GM12878 (cell line): ENCODE data around the gene IKZF5. TPM values are rescaled to one million over a fixed set of nuclear protein-coding genes. Genes with fewer than 3 reads are reported as not detected.

Source experiments
- ATAC-seq: fragments of 200-7000 bp; cut with Tn5 transposase; 3 replicates; pipeline ENCODE4 v1.9.1; 2020; ENCODE audit warnings: mild to moderate bottlenecking, moderate library complexity
- BruUV-seq: library from RNA; stranded (reverse); fragments of 400-500 nt; replicated peaks from 2 replicates; lab custom pipeline; 2021; lab: Mats Ljungman, UMichigan
- CTCF ChIA-PET: fragments of 300-600 bp; sonication (Branson Sonifier 250); formaldehyde crosslinking; extraction: SDS; loops from one replicate; lab custom pipeline; 2021; ENCODE audit warnings: inconsistent platforms; lab: Yijun Ruan, JAX
- POLR2A ChIA-PET: fragments of 350-600 bp; formaldehyde crosslinking; extraction: SDS; loops from one replicate; lab custom pipeline; 2021; ENCODE audit warnings: inconsistent platforms; lab: Charles Lee
- RAD21 ChIA-PET: fragments of 300-600 bp; sonication (Branson Sonifier 250); formaldehyde crosslinking; loops from one replicate; lab custom pipeline; 2023; ENCODE audit warnings: antibody characterized with exemption; ENCODE audit not compliant: unreplicated experiment; lab: Charles Lee
- SMC1A ChIA-PET: fragments of 300-600 bp; sonication (Branson Sonifier 250); formaldehyde crosslinking; loops from one replicate; lab custom pipeline; 2023; ENCODE audit not compliant: unreplicated experiment, uncharacterized antibody; lab: Charles Lee
- DNase-seq: peaks from one replicate; pipeline ENCODE4 v3.0.0-alpha.2; 2011; ENCODE audit warnings: low read depth, low spot score
- FAIRE-seq: peaks from 3 replicates; lab custom pipeline; 2011; peaks lifted over from hg19 to GRCh38; lab: Jason Lieb, UNC
- H2AFZ ChIP-seq: 2 replicates; pipeline ENCODE4 v1.6.0; 2011; ENCODE audit warnings: low read depth, low read length, control low read depth; ENCODE audit not compliant: control insufficient read depth
- H3K27ac ChIP-seq: 2 replicates; pipeline ENCODE4 v1.5.1; 2011; ENCODE audit warnings: control low read depth; ENCODE audit not compliant: control insufficient read depth, insufficient read depth
- H3K27me3 ChIP-seq, 2 experiments: replicated peaks in 1 of 2; 2 replicates each; pipeline versions ENCODE4 v1.6.0 to v1.6.1; 2011; ENCODE audit warnings: low read length in 1 of 2; ENCODE audit not compliant: control insufficient read depth in 2 of 2, insufficient read depth in 2 of 2
- H3K36me3 ChIP-seq, 2 experiments: 2 replicates each; pipeline ENCODE4 v1.5.1; 2011; ENCODE audit warnings: low read length in 1 of 2; ENCODE audit not compliant: control insufficient read depth in 2 of 2, insufficient read depth in 2 of 2
- H3K4me1 ChIP-seq: 2 replicates; pipeline ENCODE4 v1.6.1; 2011; ENCODE audit warnings: mild to moderate bottlenecking, low read length, moderate library complexity, mixed read lengths; ENCODE audit not compliant: control insufficient read depth, insufficient read depth
- H3K4me2 ChIP-seq: 2 replicates; pipeline ENCODE4 v1.6.0; 2011; ENCODE audit warnings: control low read depth; ENCODE audit not compliant: control insufficient read depth, insufficient read depth
- H3K4me3 ChIP-seq: fragments of 200-600 bp; sonication (generic); 2 replicates; pipeline ENCODE4 v1.5.1; 2016
- H3K79me2 ChIP-seq: 2 replicates; pipeline ENCODE4 v1.6.0; 2011; ENCODE audit warnings: low read length; ENCODE audit not compliant: control insufficient read depth, insufficient read depth
- H3K9ac ChIP-seq: 2 replicates; pipeline ENCODE4 v1.8.0; 2011; ENCODE audit warnings: low read length, control low read depth, mixed read lengths; ENCODE audit not compliant: control insufficient read depth, insufficient read depth
- H3K9me3 ChIP-seq: replicated peaks from 3 replicates; pipeline ENCODE4 v1.5.1; 2011; ENCODE audit warnings: mild to moderate bottlenecking, low read length; ENCODE audit not compliant: control insufficient read depth, insufficient read depth
- H4K20me1 ChIP-seq: 2 replicates; pipeline ENCODE4 v1.6.0; 2011; ENCODE audit not compliant: control insufficient read depth, insufficient read depth
- ATF2 ChIP-seq: IDR thresholded peaks from 2 replicates; pipeline ENCODE4 v1.6.1; 2012; ENCODE audit warnings: low read length, inconsistent platforms
- BHLHE40 ChIP-seq, 2 experiments: fragments of 450-650 bp in 1 of 2; IDR thresholded peaks; 2 replicates each; pipeline ENCODE4 v1.6.1; 2011 to 2017; ENCODE audit warnings: low read depth in 2 of 2, borderline replicate concordance in 1 of 2, improper control_type of control experiment in 1 of 2, low read length in 1 of 2, mild to moderate bottlenecking in 1 of 2
- CREM ChIP-seq: IDR thresholded peaks from 2 replicates; pipeline ENCODE4 v1.6.1; 2014; ENCODE audit warnings: antibody characterized with exemption, low read depth
- KDM1A ChIP-seq: fragments of 200-600 bp; sonication (generic); IDR thresholded peaks from 2 replicates; pipeline ENCODE4 v1.6.1; 2016; ENCODE audit warnings: borderline replicate concordance
- PKNOX1 ChIP-seq: fragments of 450-650 bp; IDR thresholded peaks from 2 replicates; pipeline ENCODE4 v1.6.1; 2016; ENCODE audit warnings: mild to moderate bottlenecking
- POLR2A ChIP-seq: IDR thresholded peaks from 2 replicates; pipeline ENCODE4 v1.6.1; 2011; ENCODE audit warnings: low read depth, mild to moderate bottlenecking, low read length
- RB1 ChIP-seq: fragments of 450-650 bp; formaldehyde crosslinking; IDR thresholded peaks from 2 replicates; pipeline ENCODE4 v1.6.1; 2017; ENCODE audit warnings: mild to moderate bottlenecking, borderline replicate concordance
- ZNF217 ChIP-seq: fragments of 450-650 bp; IDR thresholded peaks from 2 replicates; pipeline ENCODE4 v1.6.1; 2017; ENCODE audit warnings: antibody characterized with exemption, mild to moderate bottlenecking
- ZNF24 ChIP-seq: fragments of 450-650 bp; IDR thresholded peaks from 2 replicates; pipeline ENCODE4 v1.6.1; 2017; ENCODE audit warnings: antibody characterized with exemption, mild to moderate bottlenecking
- WGBS: methylation state at CpG from one replicate; pipeline ENCODE4 v1.1.6; 2016; ENCODE audit warnings: low lambda C conversion rate; ENCODE audit not compliant: insufficient replicate concordance, insufficient coverage; ENCODE audit errors: missing lambda C conversion rate; 5-methylcytosine and 5-hydroxymethylcytosine counted together
- in situ Hi-C: fragments of 300-500 bp; cut with MboI; formaldehyde crosslinking; loops from 9 replicates; pipeline ENCODE4 v1.14.3; 2018; ENCODE audit warnings: mixed read lengths
- intact Hi-C: fragments of 100-400 bp; cut with micrococcal nuclease; formaldehyde crosslinking; loops from one replicate; pipeline ENCODE4 v1.14.2; 2022; ENCODE audit not compliant: unreplicated experiment
- polyA plus RNA-seq, 11 experiments: library from polyadenylated mRNA; depleted of rRNA in 4 of 11; unstranded in 6 of 11; stranded (reverse) in 5 of 11; fragments of >200 nt; fragmentation: Nextera tagmentation in 4 of 11; fragmentation: Illumina TruSeq in 1 of 11; extraction: Ambion mirVana in 4 of 11; extraction: Trizol in 1 of 11; gene quantifications; 1 replicate in 1 of 11; 2 replicates in 10 of 11; pipeline versions ENCODE4 v1.2.1 to v1.2.3, GENCODE V29; 2011 to 2016; ENCODE audit warnings: inconsistent platforms in 2 of 11, missing spikeins in 2 of 11, low read depth in 1 of 11
- total RNA-seq, 4 experiments: library from RNA; depleted of rRNA in 3 of 4; stranded (reverse); fragments of >200 nt in 3 of 4; fragmentation: Illumina TruSeq in 1 of 4; extraction: Trizol in 1 of 4; gene quantifications; 2 replicates each; pipeline versions ENCODE4 v1.2.1 to v1.2.3, GENCODE V29; 2013 to 2021
- TF ChIP-seq, protein P1 (sequence below): fragments of 450-650 bp; IDR thresholded peaks from 2 replicates; pipeline ENCODE4 v1.6.1; 2017; ENCODE audit warnings: low read depth, mild to moderate bottlenecking, moderate library complexity

Gene IKZF5
- total and polyA plus RNA-seq, 10 of the 15 experiments (the other 5 are each of a cell fraction or from before 2014, with no cell fraction given): 5.3 to 23.2 (median 11.8) TPM

DNA sequence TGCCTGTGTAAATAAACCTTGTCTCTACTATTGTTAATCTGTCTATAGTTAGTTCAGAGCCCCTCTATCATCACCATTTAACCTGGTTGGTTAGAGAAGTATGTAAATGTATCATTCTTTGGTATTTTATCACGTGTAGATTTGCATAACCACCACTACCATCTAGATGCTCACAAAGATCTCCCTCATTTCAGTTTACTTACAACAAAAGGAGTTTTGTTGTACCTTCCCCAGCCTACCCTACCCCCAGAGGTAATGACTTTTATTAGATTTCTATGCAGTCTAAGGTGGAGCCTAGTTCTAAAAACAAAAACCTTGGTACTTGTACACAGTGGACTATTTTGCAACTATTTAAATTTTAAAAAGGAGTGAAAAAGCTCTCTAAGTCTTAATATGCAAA, 17.7 kb upstream of the IKZF5 start:
- H3K4me3 ChIP-seq: no peak overlapping the region
- BruUV-seq: no TSS peak
- 4% methylated on average over 1 of the region's 1 CpG for WGBS
- H3K36me3 ChIP-seq: no peaks in the 10 kb centered on the region
- ChIA-PET SMC1A (interaction anchor here (0.6 kb wide), 1 partner anchor 351 kb away, joined by 3 read pairs; no protein-coding TSS in a partner anchor), CTCF (interaction anchor here (1.6 kb wide), 1 partner anchor 16 kb away, joined by 4 read pairs; no protein-coding TSS in a partner anchor), RAD21 (no interaction called here), POLR2A (no interaction called here)
- FAIRE-seq: no peak
- H3K9me3 ChIP-seq: no peaks in the 10 kb centered on the region
- no peak overlapping the region for H3K27ac ChIP-seq
- H3K27me3 ChIP-seq: no peaks in the 10 kb centered on the region
- in situ Hi-C loops: no loop called here
- no peaks in the 10 kb centered on the region for H4K20me1 ChIP-seq
- H3K4me2 ChIP-seq: no peak overlapping the region
- no peaks in the 10 kb centered on the region for H3K4me1 ChIP-seq
- DNase-seq: no peak
- no peaks in the 10 kb centered on the region for H3K79me2 ChIP-seq
- no peak overlapping the region for H2AFZ ChIP-seq
- no peak for ATAC-seq
- TF ChIP-seq BHLHE40 (IDR thresholded peaks at IDR 0.05; ENCODE audit: borderline replicate concordance in 1 of 2, low read depth in 2 of 2, low read length in 1 of 2) (peak in 1 of 2 experiments; percentile 40; a peak in 1 of 4 replicates), ZNF24 (no peak)
- TF ChIP-seq, all 136 proteins: peak for 1
- intact Hi-C loops: no loop called here
- H3K9ac ChIP-seq: no peak overlapping the region

DNA sequence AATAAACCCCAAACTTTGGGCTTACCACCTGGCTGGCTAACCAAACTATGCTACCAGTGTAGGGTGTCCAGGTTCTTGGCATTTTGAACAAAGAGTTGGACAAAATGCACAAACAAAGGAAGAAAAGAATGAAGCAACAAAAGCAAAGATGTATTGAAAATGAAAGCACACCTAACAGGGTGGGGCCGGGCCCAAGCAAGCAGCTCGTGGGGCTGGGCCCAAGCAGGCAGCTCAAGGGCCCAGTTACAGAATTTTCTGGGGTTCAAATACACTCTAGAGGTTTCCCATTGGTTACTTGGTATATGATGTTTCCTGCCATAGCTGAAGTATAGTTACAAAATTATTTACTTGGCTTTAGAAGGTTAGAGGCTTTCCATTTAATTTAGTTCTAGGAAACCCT, 15.9 kb upstream of the IKZF5 start:
- no peak for FAIRE-seq
- ATAC-seq: no peak
- TF ChIP-seq CREM: no peak
- no peak for TF ChIP-seq ATF2
- TF ChIP-seq POLR2A: no peak
- no peak for TF ChIP-seq PKNOX1
- no peak for TF ChIP-seq RB1
- TF ChIP-seq ZNF217: no peak
- TF ChIP-seq, protein P1, sequence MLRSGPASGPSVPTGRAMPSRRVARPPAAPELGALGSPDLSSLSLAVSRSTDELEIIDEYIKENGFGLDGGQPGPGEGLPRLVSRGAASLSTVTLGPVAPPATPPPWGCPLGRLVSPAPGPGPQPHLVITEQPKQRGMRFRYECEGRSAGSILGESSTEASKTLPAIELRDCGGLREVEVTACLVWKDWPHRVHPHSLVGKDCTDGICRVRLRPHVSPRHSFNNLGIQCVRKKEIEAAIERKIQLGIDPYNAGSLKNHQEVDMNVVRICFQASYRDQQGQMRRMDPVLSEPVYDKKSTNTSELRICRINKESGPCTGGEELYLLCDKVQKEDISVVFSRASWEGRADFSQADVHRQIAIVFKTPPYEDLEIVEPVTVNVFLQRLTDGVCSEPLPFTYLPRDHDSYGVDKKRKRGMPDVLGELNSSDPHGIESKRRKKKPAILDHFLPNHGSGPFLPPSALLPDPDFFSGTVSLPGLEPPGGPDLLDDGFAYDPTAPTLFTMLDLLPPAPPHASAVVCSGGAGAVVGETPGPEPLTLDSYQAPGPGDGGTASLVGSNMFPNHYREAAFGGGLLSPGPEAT: no peak
- no peak for TF ChIP-seq KDM1A
- TF ChIP-seq, all 136 proteins: peak for 0
- Histone ChIP-seq H3K9me3 (no peaks in the 10 kb centered on the region), H3K27ac (no peak overlapping the region), H3K4me1 (no peaks in the 10 kb centered on the region), H3K36me3 (no peaks in the 10 kb centered on the region), H2AFZ (no peak overlapping the region), H3K27me3 (no peaks in the 10 kb centered on the region), H4K20me1 (no peaks in the 10 kb centered on the region), H3K4me2 (no peak overlapping the region), H3K4me3 (no peak overlapping the region), H3K79me2 (no peaks in the 10 kb centered on the region), H3K9ac (no peak overlapping the region)
- ChIA-PET SMC1A (interaction anchor here (0.7 kb wide), 1 partner anchor 22 kb away, joined by 3 read pairs; no protein-coding TSS in a partner anchor), RAD21 (no interaction called here), POLR2A (no interaction called here), CTCF (interaction anchor here (1.3 kb wide), 1 partner anchor 10 kb away, joined by 3 read pairs; no protein-coding TSS in a partner anchor)
- 80% methylated on average over 2 of the region's 2 CpGs for WGBS
- no peak for DNase-seq
- intact Hi-C loops (no loop called here), in situ Hi-C loops (no loop called here)
- BruUV-seq: no TSS peak
